ENCODE results near the gene IRF4.

Gene IRF4

GRCh38 chr6:382883-383810 is 8.4 kb upstream of the IRF4 start:
- DNase-seq = no peak

DNA sequence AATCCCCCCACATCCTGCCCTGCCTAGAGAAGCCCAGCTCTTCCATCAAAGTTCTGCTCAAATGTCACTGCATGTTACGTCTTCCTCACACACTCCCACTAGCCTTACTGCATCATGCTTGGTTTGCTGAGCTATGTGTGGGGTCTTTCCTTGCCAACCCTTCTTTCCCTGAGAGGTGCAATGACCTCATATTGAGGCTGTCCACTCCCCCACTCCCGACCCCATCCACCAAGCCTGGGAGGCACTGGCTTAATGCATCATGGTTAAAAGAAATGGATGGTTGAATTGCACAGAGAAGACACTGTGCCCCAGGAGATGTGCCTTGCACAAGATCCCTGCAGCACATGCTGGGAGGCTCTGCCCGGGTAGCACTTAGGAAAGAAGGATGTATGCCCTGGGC is 7.7 kb upstream of the IRF4 start:
- no peak for DNase-seq

- DNase-seq = no peak
Measured at GRCh38 chr6:384898-385297, 6.7 kb upstream of the IRF4 start.

GRCh38 chr6:385614-386013 is 5.9 kb upstream of the IRF4 start:
- DNase-seq = no peak

DNA sequence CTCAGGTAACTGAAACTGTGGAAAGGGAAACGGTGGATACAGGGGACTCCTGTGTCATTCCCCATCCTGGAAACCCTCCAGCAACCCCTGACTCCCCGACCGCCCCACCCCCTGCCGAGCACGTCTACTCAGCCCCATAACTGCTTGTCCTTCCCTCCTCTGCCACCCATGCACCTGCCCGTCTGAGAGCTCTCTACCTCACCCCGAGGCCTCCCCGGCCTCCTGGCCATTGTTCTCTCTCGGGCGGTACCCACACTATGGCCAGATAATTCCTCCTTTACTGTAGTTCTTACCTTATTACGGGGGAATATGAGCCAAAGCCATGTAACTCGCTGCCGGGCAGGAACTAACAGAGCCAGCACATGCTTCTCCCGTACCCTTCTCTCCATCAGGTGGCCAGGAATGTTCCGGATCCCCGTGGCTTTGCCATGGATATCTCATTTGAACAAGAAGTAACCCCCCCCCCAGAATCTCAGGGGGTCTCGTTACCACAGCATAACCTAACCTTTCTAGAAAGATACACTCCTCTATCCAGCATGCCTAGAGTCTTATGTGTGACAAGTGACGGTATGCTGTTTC is 4.8 kb upstream of the IRF4 start:
- no peak for DNase-seq

DNA sequence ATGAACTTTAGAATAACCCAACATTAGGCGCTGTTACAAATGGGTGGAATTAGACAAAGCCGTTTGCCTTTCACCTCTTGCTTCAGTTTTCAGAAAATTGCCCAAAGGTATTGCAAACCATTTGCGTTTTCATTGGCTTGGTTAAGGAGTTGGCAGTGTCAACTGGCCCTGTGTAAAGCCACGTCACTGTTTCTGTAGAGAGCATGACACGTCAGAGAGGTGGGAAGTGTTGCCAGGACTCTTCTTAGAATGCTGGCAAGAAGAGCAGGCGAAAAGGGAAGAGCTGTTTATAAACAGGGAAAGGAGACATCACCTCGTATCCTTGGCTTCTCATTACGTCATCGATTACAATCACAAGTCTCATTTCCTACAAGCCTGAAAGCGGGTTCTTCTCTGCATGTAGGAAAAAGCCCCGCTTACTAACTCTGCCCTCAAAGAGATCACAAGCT is 4.2 kb upstream of the IRF4 start:
- DNase-seq = peak; percentile 64

DNA sequence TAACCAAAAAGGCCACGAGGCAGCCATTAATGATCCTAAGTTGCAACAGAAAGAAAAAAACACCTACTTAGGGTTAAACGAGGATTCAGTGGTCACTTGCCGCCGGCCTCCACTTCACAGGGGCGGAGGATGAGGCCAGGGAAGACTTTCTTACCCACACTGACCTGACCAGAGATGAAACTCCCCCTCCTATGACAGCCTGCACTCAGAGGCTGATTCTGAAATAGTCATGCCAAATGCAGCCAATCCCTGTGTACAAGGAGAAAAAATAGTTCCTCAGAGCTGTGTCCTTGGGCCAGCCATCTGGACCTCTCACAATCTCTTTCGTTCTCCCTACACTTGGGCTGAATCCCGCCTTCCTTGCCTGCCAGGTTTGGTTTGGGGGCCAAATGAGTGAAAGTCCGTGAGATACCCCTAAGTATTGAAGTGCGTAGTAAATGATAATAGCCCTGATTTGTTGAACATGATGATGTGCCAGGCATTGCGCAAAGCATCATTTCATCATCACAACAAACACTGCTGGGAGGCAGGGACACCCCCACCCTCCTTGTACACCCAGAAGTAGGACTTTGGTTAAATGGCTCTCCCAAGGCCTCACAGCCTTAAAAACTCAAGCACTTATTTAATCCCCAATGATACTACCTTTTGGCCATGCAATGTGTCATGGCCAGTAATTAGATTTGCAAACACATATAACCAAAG is 3.2 kb upstream of the IRF4 start:
- peak; percentile 43 for DNase-seq

- no peak for DNase-seq
Measured at GRCh38 chr6:389143-389542, 2.4 kb upstream of the IRF4 start.

- DNase-seq = no peak
Measured at GRCh38 chr6:389622-390021, 1.9 kb upstream of the IRF4 start.

DNA sequence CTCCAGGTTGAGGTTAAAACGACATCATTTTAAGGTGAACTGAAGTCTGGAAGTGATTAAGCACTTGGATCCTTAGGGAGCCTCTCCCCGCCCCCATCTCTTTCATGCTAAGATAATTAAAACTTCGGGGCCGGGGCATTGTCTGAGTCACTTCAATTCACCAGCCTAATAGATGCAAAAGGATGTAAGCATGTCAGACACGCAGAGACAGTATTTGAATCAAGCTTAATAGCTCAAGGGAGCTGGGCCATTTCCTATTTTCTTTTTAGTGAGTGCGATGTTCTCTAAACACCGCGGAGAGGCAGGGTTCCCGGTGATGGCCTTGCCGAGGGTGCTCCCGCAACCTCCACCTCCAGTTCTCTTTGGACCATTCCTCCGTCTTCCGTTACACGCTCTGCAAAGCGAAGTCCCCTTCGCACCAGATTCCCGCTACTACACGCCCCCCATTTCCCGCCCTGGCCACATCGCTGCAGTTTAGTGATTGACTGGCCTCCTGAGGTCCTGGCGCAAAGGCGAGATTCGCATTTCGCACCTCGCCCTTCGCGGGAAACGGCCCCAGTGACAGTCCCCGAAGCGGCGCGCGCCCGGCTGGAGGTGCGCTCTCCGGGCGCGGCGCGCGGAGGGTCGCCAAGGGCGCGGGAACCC is 516 bp upstream of the IRF4 start:
- no peak for DNase-seq

DNA sequence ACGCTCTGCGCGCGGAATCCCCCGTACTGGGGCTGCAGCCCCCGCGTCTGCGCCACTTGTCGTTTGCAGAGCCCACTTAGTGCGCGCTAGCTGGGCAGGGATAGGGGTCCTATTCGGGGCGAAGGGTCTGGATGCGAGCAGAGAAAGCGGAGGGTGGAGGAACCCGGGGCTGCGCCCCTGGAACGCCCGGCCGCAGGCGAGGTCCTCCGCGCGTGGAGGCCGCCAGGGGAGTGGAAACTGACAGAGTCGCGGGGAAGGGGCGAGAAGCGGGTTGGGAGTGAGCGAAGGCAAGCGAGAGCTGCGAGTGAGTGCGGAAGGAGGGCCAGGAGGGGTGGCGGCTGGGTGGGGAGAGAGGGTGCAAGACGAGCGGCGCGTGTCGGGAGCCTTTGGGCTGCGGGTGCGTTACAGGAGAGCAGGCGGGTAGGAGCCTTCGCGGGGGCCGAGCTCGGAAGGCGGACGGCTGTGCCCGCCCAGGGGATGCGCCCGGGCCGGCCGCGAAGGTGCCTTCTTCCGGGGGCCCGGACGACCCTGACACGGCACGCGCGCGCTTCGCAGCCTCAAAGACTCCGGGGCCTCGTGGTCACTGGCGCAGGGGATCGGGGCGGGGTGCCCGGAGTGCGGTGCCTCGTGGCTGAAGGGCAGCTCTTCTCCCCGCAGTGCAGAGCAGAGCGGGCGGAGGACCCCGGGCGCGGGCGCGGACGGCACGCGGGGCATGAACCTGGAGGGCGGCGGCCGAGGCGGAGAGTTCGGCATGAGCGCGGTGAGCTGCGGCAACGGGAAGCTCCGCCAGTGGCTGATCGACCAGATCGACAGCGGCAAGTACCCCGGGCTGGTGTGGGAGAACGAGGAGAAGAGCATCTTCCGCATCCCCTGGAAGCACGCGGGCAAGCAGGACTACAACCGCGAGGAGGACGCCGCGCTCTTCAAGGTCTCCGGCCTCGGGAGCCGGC is 1.2 kb downstream of the IRF4 start:
- no peak for DNase-seq

GRCh38 chr6:393391-394221 is 2.1 kb downstream of the IRF4 start:
- DNase-seq = no peak

GRCh38 chr6:394641-395289 is 3.2 kb downstream of the IRF4 start:
- DNase-seq = no peak

DNA sequence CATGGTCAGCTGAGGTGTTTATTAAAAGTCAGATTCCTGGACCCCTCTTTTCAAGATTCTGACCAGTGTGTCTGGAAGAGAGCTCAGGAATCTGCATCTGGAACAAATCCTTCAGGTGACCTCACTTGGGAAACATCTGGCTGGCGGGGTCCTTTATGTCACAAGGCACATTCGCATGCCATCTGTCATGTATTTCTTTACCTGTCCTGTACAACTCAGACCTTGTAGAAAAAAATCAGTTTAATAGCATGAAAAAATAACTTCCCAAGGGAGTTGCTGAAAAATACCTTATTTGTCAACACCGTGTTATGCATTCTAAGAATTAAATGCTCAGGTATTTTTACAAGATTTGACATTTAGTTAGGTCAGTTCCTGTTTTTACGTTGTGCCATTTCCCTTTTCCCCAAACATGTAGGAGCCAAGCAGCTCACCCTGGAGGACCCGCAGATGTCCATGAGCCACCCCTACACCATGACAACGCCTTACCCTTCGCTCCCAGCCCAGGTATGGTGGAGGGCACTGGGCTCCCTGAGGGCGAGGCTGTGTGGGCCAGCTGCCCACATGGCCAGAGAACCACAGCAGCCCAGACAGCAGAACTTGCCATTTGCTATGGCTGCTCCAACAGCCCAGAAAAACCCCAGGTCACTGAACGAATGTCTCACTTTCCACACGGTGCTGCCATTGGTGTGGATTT is 4.0 kb downstream of the IRF4 start:
- DNase-seq = no peak

DNA sequence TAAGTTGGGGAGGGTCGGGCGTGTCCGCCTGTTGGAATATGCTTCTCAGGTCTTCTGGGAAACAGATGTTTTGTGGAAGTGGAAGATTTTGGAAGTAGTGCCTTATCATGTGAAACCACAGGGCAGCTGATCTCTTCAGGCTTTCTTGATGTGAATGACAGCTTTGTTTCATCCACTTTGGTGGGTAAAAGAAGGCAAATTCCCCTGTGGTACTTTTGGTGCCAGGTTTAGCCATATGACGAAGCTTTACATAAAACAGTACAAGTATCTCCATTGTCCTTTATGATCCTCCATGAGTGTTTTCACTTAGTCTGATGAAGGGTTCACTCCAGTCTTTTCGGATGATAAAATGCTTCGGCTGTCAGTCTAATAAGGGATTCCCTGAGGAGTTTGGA is 4.6 kb downstream of the IRF4 start:
- no peak for DNase-seq

- DNase-seq = no peak
Measured at GRCh38 chr6:397056-397455, 5.5 kb downstream of the IRF4 start.

- DNase-seq = no peak
Measured at GRCh38 chr6:397604-398003, 6.1 kb downstream of the IRF4 start.

DNA sequence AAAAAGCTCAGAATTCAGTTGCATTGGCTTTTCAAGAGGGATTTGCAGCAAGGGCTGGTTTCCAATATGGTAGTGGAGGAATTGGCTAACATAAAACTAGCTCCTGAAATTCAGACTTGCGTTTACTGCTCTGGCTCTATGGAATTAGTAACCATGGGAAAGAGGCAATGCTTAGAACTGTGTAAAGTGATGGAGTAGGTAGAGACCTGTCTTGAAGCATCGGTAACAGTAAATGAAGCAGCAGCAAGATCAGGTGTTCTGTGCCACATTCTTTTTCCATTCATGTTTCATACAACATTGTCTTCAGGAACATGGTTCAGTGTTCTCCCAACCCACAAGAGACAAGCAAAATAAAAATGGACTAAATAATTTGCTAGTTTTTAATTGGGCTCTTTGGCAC is 6.5 kb downstream of the IRF4 start:
- no peak for DNase-seq

DNA sequence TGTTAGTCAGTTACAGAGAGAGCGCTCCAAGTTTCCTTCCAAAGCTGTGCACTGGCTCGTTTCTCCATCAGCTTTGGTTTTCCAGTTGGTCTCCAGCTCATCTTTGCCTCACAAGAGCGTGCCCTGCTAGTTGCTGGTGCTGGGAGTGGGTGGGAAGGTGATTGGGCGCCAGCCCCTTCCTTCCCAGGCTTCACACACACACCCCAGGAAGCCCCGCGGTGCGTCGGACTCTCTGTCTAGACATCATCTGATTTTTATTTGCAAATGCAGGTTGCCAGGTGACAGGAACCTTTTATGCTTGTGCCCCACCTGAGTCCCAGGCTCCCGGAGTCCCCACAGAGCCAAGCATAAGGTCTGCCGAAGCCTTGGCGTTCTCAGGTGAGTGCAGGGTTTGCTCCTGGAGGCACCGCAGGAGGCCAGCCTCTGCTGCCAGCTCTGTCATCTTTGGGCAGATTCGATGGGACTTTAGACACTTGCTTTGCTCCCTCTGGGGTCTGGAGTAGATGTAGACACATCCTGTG is 7.1 kb downstream of the IRF4 start:
- DNase-seq = no peak

All from suppressor macrophage treated with lipopolysaccharide for 4 hours (primary cell).